T1000 (cell line): Measurements from ENCODE around the gene ASAP2.

Experiments
- DNase-seq: peaks from one replicate; lab custom pipeline; 2025; ENCODE audit warnings: mixed read lengths; lab: John Stamatoyannopoulos, UW

ASAP2 gene

DNA sequence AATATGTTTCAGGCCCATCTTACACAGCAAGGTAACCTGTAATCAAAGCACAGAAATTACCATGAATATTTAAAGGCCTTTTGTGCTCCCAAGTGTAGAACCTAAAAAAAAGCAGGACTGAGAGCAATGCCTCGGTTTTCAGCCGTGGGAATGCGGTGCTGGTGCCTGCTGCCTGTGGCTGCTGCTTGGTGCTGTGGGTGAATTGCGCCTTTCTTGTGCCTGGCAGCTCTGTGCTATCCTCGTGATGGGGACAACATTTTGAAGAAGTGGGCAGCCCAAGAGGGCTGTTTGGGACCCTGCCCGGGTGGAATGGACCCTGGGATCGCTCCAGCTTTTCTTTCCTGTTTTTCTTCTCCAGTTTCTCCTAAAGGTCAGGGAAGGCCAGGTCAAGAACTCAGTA is 91.2 kb downstream of the ASAP2 start:
- no peak for DNase-seq

DNA sequence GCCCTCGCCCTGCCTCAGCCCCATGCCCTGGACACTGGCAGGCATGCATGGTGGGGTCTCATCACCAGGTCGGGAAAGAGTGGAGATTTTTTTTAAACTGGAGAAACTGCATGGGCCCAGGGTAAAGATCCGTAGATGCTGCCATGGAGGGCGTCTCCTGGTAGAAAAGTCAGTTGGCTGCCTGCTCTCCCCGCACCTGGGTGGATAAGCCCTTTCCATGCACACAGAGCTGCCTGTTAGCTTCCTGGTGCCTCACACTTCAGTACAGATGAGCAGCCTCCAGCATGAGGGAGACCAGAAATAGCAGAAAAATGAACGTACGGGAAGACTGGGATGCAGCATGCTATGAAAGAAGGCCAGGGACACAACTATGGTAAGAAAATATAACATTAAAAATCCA is 92.0 kb downstream of the ASAP2 start:
- no peak for DNase-seq

DNA sequence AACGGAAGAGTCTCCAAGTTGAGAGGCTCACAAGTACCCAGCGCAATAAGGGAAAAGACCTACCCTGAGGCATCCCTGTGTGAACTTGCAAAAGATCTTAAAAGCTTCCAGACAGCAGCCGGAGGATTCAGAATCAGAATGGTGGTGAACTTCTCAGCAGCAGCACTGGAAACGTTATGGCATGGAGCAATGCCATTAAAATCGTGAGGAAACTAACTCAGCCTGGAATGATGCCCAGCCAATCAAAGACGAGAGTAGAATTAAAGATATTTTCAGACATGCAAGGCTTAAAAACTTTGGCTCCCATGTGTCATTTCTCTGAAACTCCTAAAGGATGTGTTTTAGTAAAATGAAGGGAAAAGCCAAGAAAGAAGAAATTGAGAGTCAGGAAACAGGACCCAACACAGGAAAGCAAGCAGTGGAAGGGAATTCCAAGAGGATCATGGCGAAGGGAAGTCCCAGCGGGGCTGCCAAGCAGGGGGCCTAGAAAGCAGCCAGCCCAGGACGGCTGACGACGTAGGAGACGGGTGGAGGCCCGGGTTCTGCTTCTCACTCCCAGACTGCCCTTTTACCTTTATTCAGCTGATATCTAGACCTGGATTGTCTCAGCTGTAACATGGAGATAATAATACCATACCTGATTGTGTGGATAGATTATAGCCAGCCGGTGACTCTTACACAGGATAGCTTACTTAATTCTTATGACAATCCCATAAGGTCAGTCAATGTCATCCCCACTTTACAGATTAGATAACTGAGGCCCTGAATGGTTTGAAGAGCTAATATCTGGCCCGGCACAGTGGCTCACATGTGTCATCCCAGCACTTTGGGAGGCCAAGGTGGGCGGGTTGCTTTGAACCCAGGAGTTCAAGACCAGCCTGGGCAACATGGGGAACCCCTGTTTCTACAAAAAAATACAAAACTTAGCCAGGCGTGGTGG is 92.8 kb downstream of the ASAP2 start:
- DNase-seq = no peak

DNA sequence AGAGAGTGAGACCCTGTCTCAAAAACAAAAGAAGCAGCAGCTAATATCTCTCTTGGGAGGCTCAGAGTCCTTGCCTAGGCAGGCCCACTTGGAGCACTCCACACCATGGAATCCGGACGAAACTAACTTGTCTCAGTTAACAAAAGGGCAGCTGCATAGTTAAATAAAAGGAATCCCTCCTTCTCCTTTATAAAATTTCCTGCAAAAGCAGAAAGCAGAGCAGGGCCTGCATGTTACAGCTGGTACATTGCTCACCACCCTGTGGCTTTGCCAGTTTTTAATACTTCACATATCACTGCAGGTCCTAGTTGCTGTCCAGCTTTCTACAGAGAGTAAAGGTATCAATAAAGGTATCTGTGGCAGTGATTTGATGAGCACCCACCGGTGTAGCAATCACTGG is 93.6 kb downstream of the ASAP2 start:
- no peak for DNase-seq

DNA sequence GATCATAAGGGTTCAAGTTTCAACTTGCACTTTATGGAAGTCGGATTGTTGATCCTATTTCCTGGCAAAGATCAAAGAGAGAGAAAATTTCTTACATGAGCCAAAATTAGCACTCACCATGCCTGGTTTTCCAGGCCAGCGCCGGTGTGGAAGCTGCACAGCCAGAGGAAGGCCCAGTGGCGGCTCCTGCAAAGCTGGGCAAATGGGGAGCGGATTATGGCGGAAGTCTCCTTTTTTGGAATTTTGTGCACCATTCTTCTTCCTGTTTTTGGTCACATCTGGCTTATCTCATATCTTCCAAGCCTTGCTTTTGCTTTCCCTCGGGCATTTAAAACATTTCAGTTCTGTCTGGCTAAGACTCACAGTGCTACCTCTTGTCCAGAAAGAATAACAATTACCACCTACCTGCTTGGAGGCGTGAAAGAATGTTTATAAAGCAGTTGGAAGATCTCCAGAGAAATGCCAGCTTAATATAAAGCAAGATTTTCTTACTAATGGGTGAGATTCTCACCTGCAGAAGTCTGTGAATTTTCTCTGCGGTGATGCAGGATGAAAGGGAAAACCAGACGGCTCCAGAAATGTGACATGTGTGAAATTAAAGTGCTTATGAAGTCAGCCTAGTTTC is 94.3 kb downstream of the ASAP2 start:
- no peak for DNase-seq

DNA sequence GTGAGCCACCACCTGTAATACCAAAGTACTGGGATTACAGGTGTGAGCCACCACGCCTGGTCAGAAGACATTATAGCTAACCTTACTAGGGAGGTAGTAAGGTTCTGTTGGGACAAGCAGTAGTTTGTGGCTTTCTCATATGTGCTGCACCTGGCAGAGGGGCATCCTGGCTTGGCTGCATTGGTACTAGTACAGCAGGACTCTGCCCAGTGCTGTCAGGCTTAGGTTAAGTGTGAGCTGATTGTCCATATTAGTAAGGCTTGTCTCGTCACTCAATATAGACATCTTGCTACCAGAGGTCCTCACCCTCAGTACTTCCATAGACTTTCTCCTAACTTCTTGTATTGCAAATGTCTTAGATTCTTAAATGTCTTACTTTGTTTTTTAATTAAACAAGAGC is 96.1 kb downstream of the ASAP2 start:
- no peak for DNase-seq

DNA sequence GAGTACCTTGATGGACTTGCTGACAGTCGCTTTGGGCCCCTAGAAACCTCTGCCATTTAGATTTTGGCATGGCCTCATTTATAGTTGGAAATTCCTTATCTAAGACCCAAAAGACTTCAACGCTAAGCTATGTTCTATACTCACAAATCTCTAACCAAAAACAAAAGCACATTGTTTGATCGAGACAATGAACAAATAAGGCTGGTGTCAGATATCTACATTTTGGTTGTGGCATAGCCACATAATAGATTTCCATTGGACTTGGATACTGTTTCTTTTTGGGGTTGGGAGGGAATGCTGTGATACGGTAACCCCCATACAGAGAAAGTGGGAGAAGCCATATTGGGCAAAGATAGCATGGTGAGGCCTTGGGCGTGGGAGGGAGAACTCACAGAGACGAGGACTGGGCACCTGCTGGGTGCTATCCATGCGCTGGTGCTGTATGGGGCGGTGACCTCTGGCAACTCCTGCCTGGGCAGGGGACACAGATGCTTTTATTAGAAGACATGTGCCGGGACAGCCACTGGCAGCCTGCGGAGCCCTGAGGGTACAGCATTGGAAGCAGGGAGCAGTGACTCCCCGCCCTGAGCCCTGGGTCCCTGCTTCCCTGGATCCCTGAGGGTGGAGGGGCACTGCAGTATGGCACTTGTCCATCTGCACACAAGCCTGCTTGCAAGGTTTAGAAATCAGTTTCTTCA is 97.1 kb downstream of the ASAP2 start:
- no peak for DNase-seq

DNA sequence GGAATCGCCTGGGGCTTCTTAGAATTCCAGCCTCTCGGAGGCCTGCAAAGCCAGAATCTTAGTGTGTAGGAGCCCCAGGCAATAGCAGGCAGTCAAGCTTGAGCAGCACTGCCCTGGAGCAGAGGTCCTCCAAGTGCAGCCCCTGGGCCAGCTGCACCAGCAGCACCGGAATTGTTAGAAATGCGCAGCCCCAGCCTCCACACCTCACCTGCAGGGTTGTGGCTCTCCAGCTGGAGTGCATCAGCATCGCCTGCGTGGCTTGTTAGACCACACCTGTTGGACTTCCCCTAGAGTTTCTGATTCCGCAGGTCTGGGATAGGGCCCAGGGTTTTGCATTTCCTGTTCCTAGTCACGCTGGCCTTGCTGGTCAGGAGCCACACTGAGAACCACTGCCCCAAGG is 100.3 kb downstream of the ASAP2 start:
- DNase-seq = no peak

DNA sequence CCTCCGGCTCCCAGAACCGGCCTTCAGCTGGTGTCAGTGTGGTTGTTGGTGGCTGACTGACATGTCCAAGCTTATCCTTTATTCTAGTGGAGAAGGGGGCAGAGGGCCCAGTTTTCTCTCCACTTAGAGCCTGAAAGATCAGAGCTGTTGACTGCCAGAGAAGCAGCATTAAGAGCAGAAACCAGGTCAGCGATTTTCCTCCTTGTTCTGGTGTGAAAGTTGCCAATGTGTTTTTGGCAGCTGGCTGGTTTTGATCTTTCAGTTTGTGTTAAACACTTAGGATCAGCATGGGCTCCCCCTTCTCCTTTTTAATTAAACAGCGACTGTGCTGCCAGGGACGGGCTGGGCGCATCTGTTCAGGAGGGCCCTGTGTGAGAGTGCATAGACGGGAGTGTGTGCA is 100.9 kb downstream of the ASAP2 start:
- DNase-seq = no peak

DNA sequence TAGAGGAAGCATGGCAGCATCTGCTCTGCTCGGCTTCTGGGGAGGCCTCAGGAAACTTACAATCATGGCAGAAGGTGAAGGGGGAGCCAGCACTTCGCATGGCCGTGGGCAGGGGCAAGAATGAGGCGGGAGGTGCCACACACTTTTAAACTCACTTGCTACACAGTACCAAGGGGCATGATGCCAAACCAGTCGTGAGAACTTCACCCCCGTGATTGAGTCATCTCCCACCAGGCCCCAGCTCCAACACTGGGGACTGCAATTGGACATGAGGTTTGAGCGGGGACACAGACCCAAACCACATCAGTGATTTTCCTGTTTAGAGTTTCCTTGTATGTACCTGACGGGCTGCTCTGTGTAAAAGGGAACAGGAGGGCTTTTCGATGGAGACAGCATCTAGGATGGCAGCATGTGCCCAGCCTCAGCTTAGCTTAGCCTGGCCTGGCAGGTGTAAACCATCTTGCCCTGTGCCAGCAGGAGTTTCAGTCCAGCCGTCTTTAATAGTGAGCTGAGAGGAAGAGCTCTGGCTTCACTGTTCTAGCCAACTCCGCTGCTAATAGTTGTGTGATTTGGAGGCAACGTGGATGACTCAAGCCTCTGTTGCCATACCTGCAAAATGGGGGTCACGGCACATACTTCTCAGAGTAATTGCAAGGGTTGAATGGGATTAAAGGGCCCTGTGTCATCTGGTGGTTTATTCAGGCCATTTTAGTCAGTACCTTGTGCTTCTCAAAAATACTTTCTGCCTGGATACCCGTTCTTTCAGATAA is 101.8 kb downstream of the ASAP2 start:
- DNase-seq = no peak

DNA sequence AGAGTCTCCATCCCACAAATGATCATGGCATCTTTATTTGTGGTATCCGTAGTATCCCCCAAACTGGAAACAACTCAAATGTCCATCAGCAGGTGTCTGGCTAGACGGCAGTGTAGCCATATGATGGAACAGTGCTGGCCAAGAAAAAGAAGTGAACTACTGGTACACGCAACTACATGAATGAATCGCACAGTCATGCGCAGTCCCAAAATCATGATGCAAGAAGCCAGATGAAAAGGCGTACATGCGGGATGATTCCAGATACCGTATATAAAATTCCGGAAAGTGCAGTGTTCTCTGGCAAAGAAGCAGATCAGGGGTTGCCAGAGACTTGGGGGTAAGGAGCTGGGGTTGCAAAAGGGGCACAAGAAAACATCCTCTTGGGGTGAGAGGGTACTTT is 102.5 kb downstream of the ASAP2 start:
- DNase-seq = no peak

DNA sequence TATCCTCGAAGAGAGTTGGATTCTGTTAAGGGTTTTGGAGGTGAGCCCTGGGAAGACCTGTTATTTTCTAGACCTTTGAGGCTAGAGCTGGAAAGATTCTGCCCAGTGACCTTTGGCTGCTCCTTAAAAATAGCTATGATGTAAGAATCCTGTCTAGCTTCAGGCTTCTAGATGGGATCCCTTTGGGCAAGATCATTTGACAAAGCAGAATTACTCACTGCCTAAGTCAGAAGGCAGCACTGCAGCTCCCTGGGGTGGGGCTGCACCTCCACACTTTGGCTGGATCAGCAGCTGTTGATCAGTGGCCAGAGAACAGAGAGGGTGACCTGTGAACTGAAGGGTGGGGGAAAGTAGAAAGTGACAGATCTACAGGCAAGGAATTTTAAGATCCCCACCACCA is 103.8 kb downstream of the ASAP2 start:
- DNase-seq = no peak

DNA sequence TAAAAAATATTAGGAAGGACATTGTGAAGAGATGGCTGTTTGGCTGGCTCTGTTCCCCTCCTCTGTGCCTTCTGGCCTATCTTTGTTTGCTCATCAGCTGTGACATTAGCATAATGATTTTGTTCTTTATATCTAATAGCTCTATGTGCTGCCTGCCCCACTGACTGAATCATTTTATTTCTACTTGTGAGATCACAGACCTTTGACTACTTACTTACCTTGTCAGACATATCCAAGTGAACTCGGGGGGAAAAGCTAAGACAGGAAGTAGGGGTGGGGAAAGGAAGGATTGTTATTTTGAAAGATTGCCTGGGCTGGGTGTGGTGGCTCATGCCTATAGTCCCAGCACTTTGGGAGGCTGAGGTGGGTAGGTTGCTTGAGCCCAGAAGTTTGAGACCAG is 104.2 kb downstream of the ASAP2 start:
- no peak for DNase-seq

DNA sequence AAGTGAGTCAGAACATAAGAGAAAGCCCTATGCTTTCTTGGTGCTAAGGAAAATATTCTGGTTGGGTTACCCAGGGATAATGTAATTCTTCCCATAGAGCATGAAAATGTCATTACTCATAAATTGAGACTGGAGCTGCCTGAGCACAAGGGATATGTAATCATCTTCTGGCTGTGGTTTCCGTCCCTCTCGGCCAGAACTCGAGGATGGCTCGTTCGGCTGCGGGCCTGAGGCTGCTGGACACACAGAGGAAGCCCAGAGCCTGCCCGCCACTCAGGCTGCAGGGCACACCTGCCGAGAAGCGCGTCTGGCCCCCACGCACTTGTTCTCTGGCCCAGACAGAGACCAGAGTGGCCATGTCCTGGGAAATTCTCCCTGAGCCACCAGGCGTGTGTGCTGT is 104.9 kb downstream of the ASAP2 start:
- DNase-seq = peak; percentile 12

DNA sequence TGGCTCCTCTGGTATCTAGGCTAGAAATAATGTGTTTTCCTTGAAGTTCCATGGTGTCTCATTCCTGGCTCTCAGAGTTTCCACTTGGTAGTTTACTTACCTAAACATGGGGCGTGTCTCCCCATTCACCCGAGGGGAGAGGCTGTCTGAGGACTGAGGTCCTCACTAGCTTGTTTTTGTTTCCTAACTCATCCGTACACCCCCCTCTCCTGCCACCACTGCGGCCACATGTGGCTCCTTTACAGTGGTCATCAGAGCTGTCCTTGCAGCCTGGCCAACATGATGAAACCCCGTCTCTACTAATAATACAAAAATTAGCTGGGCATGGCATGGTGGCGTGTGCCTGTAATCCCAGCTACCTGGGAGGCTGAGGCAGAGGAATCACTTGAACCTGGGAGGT is 106.0 kb downstream of the ASAP2 start:
- DNase-seq = no peak

DNA sequence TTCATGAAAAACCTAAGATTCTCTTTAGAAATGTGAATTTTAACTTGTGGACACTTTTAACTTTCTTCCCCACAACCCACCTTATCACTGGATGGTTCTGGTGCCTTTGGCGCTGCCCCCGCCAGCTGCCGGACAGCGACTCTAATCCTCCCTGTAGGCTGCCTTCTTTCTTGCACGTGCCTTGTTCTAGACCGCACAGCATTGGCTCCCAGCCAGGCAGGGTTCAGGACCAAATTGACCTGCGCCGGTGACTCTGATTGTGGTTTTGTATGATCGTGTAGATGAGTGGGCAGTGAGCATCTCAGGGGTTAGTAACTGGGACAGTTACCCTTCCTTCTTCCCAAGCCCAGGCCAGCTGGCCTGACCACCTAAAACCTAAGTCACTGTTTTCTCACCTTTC is 106.8 kb downstream of the ASAP2 start:
- DNase-seq = no peak

DNA sequence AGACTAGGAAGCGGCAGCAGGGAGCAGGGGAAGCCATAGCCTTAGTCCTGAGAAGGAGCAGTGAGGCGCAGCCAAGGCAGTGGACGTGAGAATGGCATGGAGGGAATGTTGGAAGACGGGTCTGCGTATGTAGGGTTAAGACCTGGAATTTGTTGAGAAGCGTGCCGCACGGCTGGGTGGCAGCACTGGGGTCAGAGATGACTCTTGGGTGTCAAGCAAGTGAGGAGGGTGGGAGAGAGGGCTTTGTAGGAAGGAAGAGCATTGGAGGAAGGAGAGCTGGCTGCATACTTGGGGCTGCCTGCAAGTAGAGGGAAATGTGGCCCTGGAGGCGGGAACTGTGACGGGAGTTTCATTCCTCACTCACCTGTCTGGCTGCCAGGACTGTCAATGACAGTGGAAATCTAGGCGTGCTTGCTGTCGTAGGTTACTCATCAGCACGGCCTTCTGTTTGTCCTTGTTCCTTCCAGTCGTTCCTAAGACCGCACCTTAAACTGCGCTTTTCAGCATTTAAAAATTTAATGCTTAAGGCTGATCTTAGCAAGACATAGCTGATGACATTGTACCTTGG is 108.8 kb downstream of the ASAP2 start:
- DNase-seq = no peak

DNA sequence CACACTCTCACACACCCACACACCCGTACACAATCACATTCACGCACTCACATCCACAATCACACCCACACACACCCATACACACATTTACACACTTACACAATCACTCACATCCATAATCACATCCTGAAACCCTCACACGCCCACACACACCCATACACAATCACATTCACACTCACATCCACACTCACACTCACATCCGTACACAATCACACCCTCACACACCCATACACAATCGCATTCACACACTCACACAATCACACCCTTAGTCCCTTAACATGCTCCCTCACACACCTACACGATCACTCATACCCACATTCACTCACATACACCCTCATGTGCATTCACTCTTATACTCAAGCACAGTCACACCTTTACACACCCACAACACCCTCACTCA is 110.9 kb downstream of the ASAP2 start:
- DNase-seq = no peak

DNA sequence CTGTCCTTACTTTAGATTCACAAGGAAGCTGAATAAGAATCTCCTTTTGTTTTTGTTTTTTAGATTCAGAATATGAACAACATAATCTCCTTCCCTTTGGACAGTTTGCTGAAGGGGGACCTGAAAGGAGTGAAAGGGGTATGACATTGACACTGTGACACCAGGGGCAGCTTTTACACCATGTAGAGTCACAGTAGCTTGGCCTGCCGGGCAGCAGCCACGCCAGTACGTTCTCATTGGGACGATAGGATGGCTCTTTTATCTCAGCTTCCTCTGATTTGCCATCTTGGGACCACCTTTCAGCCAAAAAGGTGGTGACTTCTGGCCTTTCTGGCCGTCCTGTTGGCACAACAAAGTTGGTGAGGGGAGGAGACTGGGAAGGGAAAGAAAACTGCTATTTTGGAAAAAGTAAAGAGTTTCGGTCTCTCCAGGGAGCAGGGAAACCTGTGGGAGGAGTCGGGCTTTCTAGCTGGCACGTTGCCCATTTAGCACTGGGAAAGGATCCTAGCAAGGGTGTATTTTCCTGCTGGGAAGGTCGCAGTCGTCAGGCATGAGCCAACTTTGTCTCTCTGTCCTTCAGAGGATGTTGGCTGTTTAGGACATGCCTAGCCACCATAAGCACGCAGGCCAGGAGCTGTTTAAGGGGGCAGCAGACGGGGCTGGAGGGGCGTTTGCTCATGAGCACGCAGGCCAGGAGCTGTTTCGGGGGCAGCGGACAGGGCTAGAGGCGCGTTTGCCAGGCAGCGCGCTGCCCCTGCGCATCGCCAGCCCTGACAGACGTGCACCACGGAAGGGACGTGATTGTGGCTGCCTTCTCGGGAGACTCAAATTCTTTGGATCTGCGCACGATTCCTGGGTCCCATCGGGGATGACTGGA is 112.1 kb downstream of the ASAP2 start:
- DNase-seq = no peak

DNA sequence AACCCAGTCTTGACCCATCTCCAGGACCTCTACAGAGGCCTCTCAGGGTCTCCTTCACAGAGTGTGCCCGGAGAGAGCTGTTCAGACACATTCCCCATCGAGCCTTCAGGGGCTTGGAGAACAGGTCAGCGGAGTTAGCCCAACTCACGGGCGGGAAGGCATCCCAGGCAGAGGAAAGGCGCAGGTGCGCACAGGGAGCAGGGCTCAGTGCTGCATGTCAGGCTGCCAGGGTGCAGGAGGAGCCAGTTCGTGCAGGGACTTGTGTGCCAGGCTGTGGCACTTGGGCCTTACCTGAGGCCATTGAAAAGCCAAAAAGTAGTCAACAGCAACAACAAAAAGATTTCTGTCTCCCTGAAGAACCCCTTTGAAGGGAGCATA is 112.7 kb downstream of the ASAP2 start:
- no peak for DNase-seq

DNA sequence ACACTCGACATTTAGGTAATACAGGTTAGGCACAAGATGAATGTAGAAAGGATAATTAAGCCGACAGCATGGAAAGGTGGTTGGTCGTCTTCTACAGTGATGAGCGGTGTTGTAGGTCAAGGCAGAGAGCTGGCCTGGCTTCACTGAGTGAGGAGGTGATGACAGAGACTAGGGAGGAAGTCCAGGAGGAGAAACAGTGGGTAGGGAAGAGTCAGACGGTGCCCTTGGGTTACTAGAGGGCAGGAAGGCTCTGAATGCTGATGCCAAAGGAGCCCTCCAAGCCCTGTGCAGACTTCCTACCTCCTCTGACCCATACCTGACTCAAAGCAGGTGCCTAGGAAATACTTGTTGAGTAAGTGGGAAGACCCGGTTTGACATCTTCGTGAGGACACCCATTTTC is 116.0 kb downstream of the ASAP2 start:
- no peak for DNase-seq
